Upper lobe of left lung (tissue), 6 donors: Measurements from ENCODE around the gene ITPR2. TPM values are rescaled to one million over a fixed set of nuclear protein-coding genes. Genes with fewer than 3 reads are reported as not detected.

Experiments
- ATAC-seq, 2 donors: fragments of 200-7000 bp; cut with Tn5 transposase; one replicate each; pipeline ENCODE4 v1.9.1; 2022; ENCODE audit warnings: mild to moderate bottlenecking in 2 of 2, moderate library complexity in 2 of 2; ENCODE audit not compliant: low FRiP score in 2 of 2
- DNase-seq, 2 donors: peaks; one replicate each; pipeline ENCODE4 v3.0.0-alpha.2; 2019 to 2020
- H3K27ac ChIP-seq, 4 donors: fragments of 200-600 bp; sonication (generic); one replicate each; pipeline ENCODE4 v1.5.1; 2016 to 2019
- H3K27me3 ChIP-seq, 4 donors: fragments of 200-600 bp; sonication (generic); one replicate each; pipeline ENCODE4 v1.5.1; 2017 to 2019
- H3K36me3 ChIP-seq, 4 donors: fragments of 200-600 bp; sonication (generic); one replicate each; pipeline ENCODE4 v1.5.1; 2016 to 2019
- H3K4me1 ChIP-seq, 4 donors: fragments of 200-600 bp; sonication (generic); one replicate each; pipeline ENCODE4 v1.5.1; 2018 to 2019
- H3K4me3 ChIP-seq, 4 donors: fragments of 200-600 bp; sonication (generic); one replicate each; pipeline ENCODE4 v1.5.1; 2017 to 2019; ENCODE audit warnings: mild to moderate bottlenecking in 2 of 4, moderate library complexity in 1 of 4
- H3K9me3 ChIP-seq, 4 donors: fragments of 200-600 bp; sonication (generic); one replicate each; pipeline ENCODE4 v1.5.1; 2018 to 2019
- CTCF ChIP-seq, 6 experiments: fragments of 450-650 bp in 4 of 6; fragments of 200-600 bp in 2 of 6; sonication (generic) in 2 of 6; IDR thresholded peaks; one replicate each; pipeline ENCODE4 v1.5.1; 2016 to 2019; ENCODE audit warnings: antibody characterized with exemption in 6 of 6
- EP300 ChIP-seq, 4 donors: sonication (generic); formaldehyde crosslinking; IDR thresholded peaks; one replicate each; pipeline ENCODE4 v1.5.1; 2017; ENCODE audit warnings: antibody characterized with exemption in 4 of 4, control low read depth in 2 of 4
- POLR2A ChIP-seq, 4 donors: fragments of 450-650 bp; IDR thresholded peaks; one replicate each; pipeline ENCODE4 v1.5.1; 2016 to 2017; ENCODE audit warnings: antibody characterized with exemption in 4 of 4, mild to moderate bottlenecking in 2 of 4
- POLR2AphosphoS5 ChIP-seq, 2 donors: sonication (generic); formaldehyde crosslinking; IDR thresholded peaks; one replicate each; pipeline ENCODE4 v1.5.1; 2017; ENCODE audit warnings: antibody characterized with exemption in 2 of 2
- whole genome bisulfite sequencing, 2 donors: methylation state at CpG; one replicate each; pipeline ENCODE4 v1.1.5; 2017 to 2018; 5-methylcytosine and 5-hydroxymethylcytosine counted together
- total RNA-seq, 6 donors: library from RNA; depleted of rRNA in 4 of 6; stranded (reverse); fragments of >200 nt in 4 of 6; gene quantifications; one replicate each; pipeline versions ENCODE4 v1.1.0 to v1.2.1, GENCODE V29; 2016 to 2021
- donor health status: DM: no; HTN: no; CAD: no; lungs with moderate emphysema.
- donor health status: DM: no; HTN: yes; CAD: no; lungs with severe emphysema.

Gene ITPR2
- total RNA-seq, 6 donors from 2014 or later, result 35.5 to 115 (median 45.0) TPM

- peak in 1 of 2 donors; percentile 19 for TF ChIP-seq POLR2AphosphoS5 (IDR thresholded peaks at IDR 0.05)
- TF ChIP-seq POLR2A (IDR thresholded peaks at IDR 0.05), result no peak
- no peaks in the 10 kb centered on the region for H3K36me3 ChIP-seq
- DNase-seq (no peak), ATAC-seq (no peak)
- no peak overlapping the region for H3K4me3 ChIP-seq
- H3K27me3 ChIP-seq, result no peaks in the 10 kb centered on the region
- no peak overlapping the region for H3K27ac ChIP-seq
- peaks cover 5 to 10% (median 6%) of the 10 kb centered on the region in 4 donors for H3K4me1 ChIP-seq
- no peaks in the 10 kb centered on the region for H3K9me3 ChIP-seq
- 54 to 59% methylated on average over 6 of the region's 6 CpGs for WGBS, 2 donors
Measured at GRCh38 chr12:26798023-26798422, 35.0 kb downstream of the ITPR2 start.

GRCh38 chr12:26795910-26796309, 37.1 kb downstream of the ITPR2 start:
- Histone ChIP-seq H3K9me3 (no peaks in the 10 kb centered on the region), H3K27ac (no peak overlapping the region), H3K4me3 (no peak overlapping the region), H3K27me3 (no peaks in the 10 kb centered on the region), H3K4me1 (peaks cover 16 to 25% (median 21%) of the 10 kb centered on the region in 4 donors), H3K36me3 (no peaks in the 10 kb centered on the region)
- TF ChIP-seq EP300 (IDR thresholded peaks at IDR 0.05) (no peak), POLR2AphosphoS5 (IDR thresholded peaks at IDR 0.05) (no peak), CTCF (IDR thresholded peaks at IDR 0.05) (no peak), POLR2A (IDR thresholded peaks at IDR 0.05) (no peak)
- no peak for DNase-seq
- WGBS, 2 donors, result 92 to 95% methylated on average over 3 of the region's 3 CpGs
- ATAC-seq, result no peak

- ATAC-seq, result peak in 1 of 2 donors; percentile 78
- Histone ChIP-seq H3K4me3 (no peak overlapping the region), H3K4me1 (peaks cover 32 to 50% (median 34%) of the 10 kb centered on the region in 4 donors), H3K9me3 (no peaks in the 10 kb centered on the region), H3K27me3 (no peaks in the 10 kb centered on the region), H3K27ac (peak overlapping the region in 3 of 4 donors; percentile 5 to 24 (median 6)), H3K36me3 (no peaks in the 10 kb centered on the region)
- TF ChIP-seq POLR2AphosphoS5 (IDR thresholded peaks at IDR 0.05), result no peak
- TF ChIP-seq CTCF (IDR thresholded peaks at IDR 0.05), result no peak
- no peak for TF ChIP-seq EP300 (IDR thresholded peaks at IDR 0.05)
- TF ChIP-seq POLR2A (IDR thresholded peaks at IDR 0.05), result no peak
- no peak for DNase-seq
Measured at GRCh38 chr12:26791301-26791791, 41.6 kb downstream of the ITPR2 start.

GRCh38 chr12:26790645-26790994, 42.4 kb downstream of the ITPR2 start:
- peaks cover 33 to 51% (median 34%) of the 10 kb centered on the region in 4 donors for H3K4me1 ChIP-seq
- DNase-seq (peak in 1 of 2 donors; percentile 33), ATAC-seq (no peak)
- H3K36me3 ChIP-seq, result no peaks in the 10 kb centered on the region
- no peak overlapping the region for H3K4me3 ChIP-seq
- H3K9me3 ChIP-seq, result no peaks in the 10 kb centered on the region
- H3K27ac ChIP-seq, result no peak overlapping the region
- 45 to 56% methylated on average over 1 of the region's 1 CpG for WGBS, 2 donors
- H3K27me3 ChIP-seq, result no peaks in the 10 kb centered on the region
- no peak for TF ChIP-seq CTCF (IDR thresholded peaks at IDR 0.05)
- no peak for TF ChIP-seq POLR2AphosphoS5 (IDR thresholded peaks at IDR 0.05)
- no peak for TF ChIP-seq EP300 (IDR thresholded peaks at IDR 0.05)
- no peak for TF ChIP-seq POLR2A (IDR thresholded peaks at IDR 0.05)

- no peak for TF ChIP-seq POLR2A (IDR thresholded peaks at IDR 0.05)
- no peak for TF ChIP-seq EP300 (IDR thresholded peaks at IDR 0.05)
- TF ChIP-seq POLR2AphosphoS5 (IDR thresholded peaks at IDR 0.05), result no peak
- TF ChIP-seq CTCF (IDR thresholded peaks at IDR 0.05), result no peak
- Histone ChIP-seq H3K4me1 (peaks cover 33 to 51% (median 34%) of the 10 kb centered on the region in 4 donors), H3K27me3 (no peaks in the 10 kb centered on the region), H3K4me3 (no peak overlapping the region), H3K27ac (no peak overlapping the region), H3K36me3 (no peaks in the 10 kb centered on the region), H3K9me3 (no peaks in the 10 kb centered on the region)
- peak in 1 of 2 donors; percentile 36 for DNase-seq
- 15 to 40% methylated on average over 2 of the region's 2 CpGs for WGBS, 2 donors
- ATAC-seq, result no peak
Measured at GRCh38 chr12:26789731-26790644, 43.0 kb downstream of the ITPR2 start.
